ENCODE results near the gene ICOSLG. TPM values are rescaled to one million over a fixed set of nuclear protein-coding genes. Genes with fewer than 3 reads are reported as not detected.
"Not testable (repeated sequence)": the region's sequence is repeated elsewhere in the genome, so short reads cannot be mapped to it uniquely, and the experiment has no call there.

Gene ICOSLG
- total and polyA plus RNA-seq, 2 of the 4 experiments (the other 2 are of a cell fraction), result under 0.01 to 0.09 TPM

DNA sequence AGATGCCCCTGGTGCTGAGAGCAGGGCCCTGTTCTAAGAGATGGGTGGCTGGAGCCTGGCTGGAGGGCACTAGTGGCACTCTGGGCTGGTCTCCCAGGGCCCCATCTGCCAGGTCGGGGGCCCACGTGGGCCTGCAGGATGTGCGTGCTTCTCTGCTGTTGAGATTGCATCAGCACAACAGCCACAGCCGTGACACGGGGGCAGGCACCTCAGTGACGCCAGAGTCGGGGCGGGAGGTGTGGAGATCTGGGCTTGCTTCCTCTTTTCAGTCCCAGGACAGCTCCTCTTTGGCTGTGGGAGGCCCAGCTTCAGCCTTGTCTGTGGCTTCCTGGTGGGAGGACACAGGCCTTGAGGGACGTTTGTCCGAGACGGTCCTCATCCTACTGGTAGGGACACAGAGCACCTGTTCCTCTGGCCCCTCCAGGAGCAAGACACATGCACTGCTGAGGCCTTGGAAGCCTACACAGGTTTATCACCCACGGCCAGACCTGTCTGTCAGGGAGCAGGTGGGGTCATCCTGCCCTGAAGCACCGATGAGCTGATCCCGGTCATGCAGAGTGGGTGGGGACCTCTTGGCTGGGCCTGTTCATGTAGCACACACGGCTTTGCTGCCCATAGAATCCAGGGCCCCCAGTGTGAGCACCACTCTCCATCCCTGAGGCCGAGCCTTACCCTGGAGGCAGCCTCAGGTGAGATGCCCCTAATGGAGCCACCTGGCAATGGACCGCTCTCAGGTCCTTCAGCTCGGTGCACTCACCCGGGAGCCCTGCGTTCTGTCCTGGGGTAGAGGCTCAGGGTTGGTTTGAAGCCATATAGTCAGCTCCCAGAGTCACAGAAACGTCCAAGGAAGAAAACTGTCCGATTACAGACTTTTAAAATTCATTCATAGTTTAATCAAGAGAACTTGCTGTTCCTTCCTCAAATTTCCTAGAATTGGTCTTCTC is 44.3 kb downstream of the ICOSLG start:
- H2AFZ ChIP-seq (replicated peaks; ENCODE audit: low read length, poor library complexity); H4K20me1 ChIP-seq (ENCODE audit: insufficient read depth, low read length); H2BK15ac ChIP-seq (ENCODE audit: low read depth, low read length); H3K9me1 ChIP-seq (ENCODE audit: insufficient read depth, low read length); BruUV-seq (replicated peaks); H2AK9ac ChIP-seq (replicated peaks; ENCODE audit: low read depth, low read length, poor library complexity); ATAC-seq (ENCODE audit: low read depth); H2BK20ac ChIP-seq (ENCODE audit: low read depth, low read length); H3K36me3 ChIP-seq (ENCODE audit: control insufficient read depth, insufficient read depth, low read length); H3K14ac ChIP-seq (replicated peaks; ENCODE audit: low read depth, low read length); H3K4me3 ChIP-seq (ENCODE audit: insufficient read depth, low read depth, low read length); H2BK5ac ChIP-seq (ENCODE audit: low read depth, low read length, poor library complexity, severe bottlenecking); H3K4me2 ChIP-seq (ENCODE audit: low read depth, low read length); DNase-seq; H4K8ac ChIP-seq (ENCODE audit: low read depth in 2 of 2, low read length in 2 of 2); H2BK120ac ChIP-seq (ENCODE audit: low read depth, low read length); H3K56ac ChIP-seq (ENCODE audit: extremely low read depth, insufficient read depth, low read length); H3K27me3 ChIP-seq (ENCODE audit: control insufficient read depth, insufficient read depth, low read length); CTCF ChIA-PET; H3K79me1 ChIP-seq (ENCODE audit: low read depth in 1 of 2, low read length in 2 of 2); H4K5ac ChIP-seq (ENCODE audit: low read depth, low read length); intact Hi-C loops (cut with micrococcal nuclease); H3K9me3 ChIP-seq (ENCODE audit: control insufficient read depth, insufficient read depth, low read length); in situ Hi-C loops (cut with MboI; ENCODE audit: low sequenced_read_pairs); H4K91ac ChIP-seq (ENCODE audit: insufficient read depth, low read depth, low read length); H3K9ac ChIP-seq (ENCODE audit: low read depth, low read length); H3K27ac ChIP-seq (ENCODE audit: insufficient read depth, low read length); H3K4ac ChIP-seq (ENCODE audit: low read depth, low read length); dilution Hi-C loops (cut with HindIII; ENCODE audit: low sequenced_read_pairs, unreplicated experiment); POLR2A ChIA-PET (ENCODE audit: unreplicated experiment); H3K4me1 ChIP-seq (ENCODE audit: control insufficient read depth, insufficient read depth, low read length); H2AK5ac ChIP-seq (ENCODE audit: low read depth, low read length); H3K23ac ChIP-seq (ENCODE audit: low read depth, low read length); H3K18ac ChIP-seq (ENCODE audit: low read depth, low read length): not testable (repeated sequence)
- no CpG with 5 or more reads among the region's 22 CpGs for WGBS, 2 experiments (ENCODE audit: extremely low coverage in 2 of 2, insufficient read length in 1 of 2)

DNA sequence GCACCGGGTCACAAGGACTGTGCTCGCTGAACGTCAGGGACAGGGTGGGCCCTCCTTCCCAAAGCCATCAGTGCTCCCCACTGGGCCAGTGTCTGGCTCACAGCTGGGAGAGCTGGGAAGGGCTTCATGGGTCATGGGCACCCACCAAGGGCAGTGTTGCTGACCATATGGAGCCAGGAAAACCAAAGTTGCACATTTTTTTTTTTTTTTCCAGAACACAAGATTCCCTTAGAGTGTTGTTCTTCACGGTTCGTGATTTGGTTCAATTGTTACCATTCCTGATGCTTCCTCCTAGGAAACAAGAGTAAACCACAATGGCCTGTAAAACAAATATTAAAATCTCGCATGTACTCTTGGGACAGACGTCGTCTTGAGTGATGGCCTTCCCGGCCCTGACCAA is 45.9 kb downstream of the ICOSLG start:
- BruUV-seq (replicated peaks); H3K27ac ChIP-seq (ENCODE audit: insufficient read depth, low read length); H2BK15ac ChIP-seq (ENCODE audit: low read depth, low read length); ATAC-seq (ENCODE audit: low read depth); H4K91ac ChIP-seq (ENCODE audit: insufficient read depth, low read depth, low read length); CTCF ChIA-PET; H3K4me2 ChIP-seq (ENCODE audit: low read depth, low read length); H3K36me3 ChIP-seq (ENCODE audit: control insufficient read depth, insufficient read depth, low read length); H2BK20ac ChIP-seq (ENCODE audit: low read depth, low read length); intact Hi-C loops (cut with micrococcal nuclease); H2BK5ac ChIP-seq (ENCODE audit: low read depth, low read length, poor library complexity, severe bottlenecking); H3K14ac ChIP-seq (replicated peaks; ENCODE audit: low read depth, low read length); H3K56ac ChIP-seq (ENCODE audit: extremely low read depth, insufficient read depth, low read length); H3K4me1 ChIP-seq (ENCODE audit: control insufficient read depth, insufficient read depth, low read length); H3K18ac ChIP-seq (ENCODE audit: low read depth, low read length); H3K9me1 ChIP-seq (ENCODE audit: insufficient read depth, low read length); H2BK120ac ChIP-seq (ENCODE audit: low read depth, low read length); dilution Hi-C loops (cut with HindIII; ENCODE audit: low sequenced_read_pairs, unreplicated experiment); H4K5ac ChIP-seq (ENCODE audit: low read depth, low read length); H2AK9ac ChIP-seq (replicated peaks; ENCODE audit: low read depth, low read length, poor library complexity); H4K8ac ChIP-seq (ENCODE audit: low read depth in 2 of 2, low read length in 2 of 2); DNase-seq; H3K79me1 ChIP-seq (ENCODE audit: low read depth in 1 of 2, low read length in 2 of 2); H3K9me3 ChIP-seq (ENCODE audit: control insufficient read depth, insufficient read depth, low read length); H3K4me3 ChIP-seq (ENCODE audit: insufficient read depth, low read depth, low read length); H3K4ac ChIP-seq (ENCODE audit: low read depth, low read length); H2AK5ac ChIP-seq (ENCODE audit: low read depth, low read length); H2AFZ ChIP-seq (replicated peaks; ENCODE audit: low read length, poor library complexity); POLR2A ChIA-PET (ENCODE audit: unreplicated experiment); H3K9ac ChIP-seq (ENCODE audit: low read depth, low read length); in situ Hi-C loops (cut with MboI; ENCODE audit: low sequenced_read_pairs); H3K23ac ChIP-seq (ENCODE audit: low read depth, low read length); H4K20me1 ChIP-seq (ENCODE audit: insufficient read depth, low read length); H3K27me3 ChIP-seq (ENCODE audit: control insufficient read depth, insufficient read depth, low read length): not testable (repeated sequence)
- no CpG with 5 or more reads among the region's 9 CpGs for WGBS, 2 experiments (ENCODE audit: extremely low coverage in 2 of 2, insufficient read length in 1 of 2)

All from IMR-90 (cell line).